HL-60 (cell line): ENCODE results near the gene DDAH2.

ENCODE experiments used
- DNase-seq, 2 experiments: peaks; one replicate each; pipeline ENCODE4 v3.0.0-alpha.2; 2010 to 2020; ENCODE audit warnings: low read depth in 1 of 2, low spot score in 1 of 2
- H3K27ac ChIP-seq: fragments of 250-450 bp; sonication (Bioruptor Pico); replicated peaks from 2 replicates; pipeline ENCODE4 v1.5.1; 2020; ENCODE audit warnings: mild to moderate bottlenecking, moderate library complexity
- H3K27me3 ChIP-seq: fragments of 250-450 bp; sonication (Bioruptor Pico); 2 replicates; pipeline ENCODE4 v1.5.1; 2021; ENCODE audit warnings: mild to moderate bottlenecking, moderate library complexity; ENCODE audit not compliant: insufficient read depth, poor library complexity, severe bottlenecking
- H3K4me3 ChIP-seq: replicated peaks from 2 replicates; pipeline ENCODE4 v1.5.1; 2011; ENCODE audit warnings: mild to moderate bottlenecking, control low read depth, low read length; ENCODE audit not compliant: insufficient read depth
- GABPA ChIP-seq: IDR thresholded peaks from 2 replicates; pipeline ENCODE4 v1.6.1; 2012; ENCODE audit warnings: low read depth
- POLR2AphosphoS5 ChIP-seq: IDR thresholded peaks from 2 replicates; pipeline ENCODE4 v1.6.1; 2012; ENCODE audit warnings: low read depth
- SPI1 ChIP-seq: IDR thresholded peaks from 2 replicates; pipeline ENCODE4 v1.6.1; 2012; ENCODE audit warnings: low read depth, mild to moderate bottlenecking, borderline replicate concordance
- TF ChIP-seq, protein P1 (sequence below): IDR thresholded peaks from 2 replicates; pipeline ENCODE4 v1.6.1; 2012; ENCODE audit warnings: low read depth; ENCODE audit not compliant: insufficient replicate concordance
- TF ChIP-seq, protein P2 (sequence below): IDR thresholded peaks from one replicate; pipeline ENCODE4 v1.5.1; 2011; ENCODE audit warnings: low read length, control low read depth, inconsistent platforms; ENCODE audit not compliant: insufficient read depth

Gene DDAH2

DNA sequence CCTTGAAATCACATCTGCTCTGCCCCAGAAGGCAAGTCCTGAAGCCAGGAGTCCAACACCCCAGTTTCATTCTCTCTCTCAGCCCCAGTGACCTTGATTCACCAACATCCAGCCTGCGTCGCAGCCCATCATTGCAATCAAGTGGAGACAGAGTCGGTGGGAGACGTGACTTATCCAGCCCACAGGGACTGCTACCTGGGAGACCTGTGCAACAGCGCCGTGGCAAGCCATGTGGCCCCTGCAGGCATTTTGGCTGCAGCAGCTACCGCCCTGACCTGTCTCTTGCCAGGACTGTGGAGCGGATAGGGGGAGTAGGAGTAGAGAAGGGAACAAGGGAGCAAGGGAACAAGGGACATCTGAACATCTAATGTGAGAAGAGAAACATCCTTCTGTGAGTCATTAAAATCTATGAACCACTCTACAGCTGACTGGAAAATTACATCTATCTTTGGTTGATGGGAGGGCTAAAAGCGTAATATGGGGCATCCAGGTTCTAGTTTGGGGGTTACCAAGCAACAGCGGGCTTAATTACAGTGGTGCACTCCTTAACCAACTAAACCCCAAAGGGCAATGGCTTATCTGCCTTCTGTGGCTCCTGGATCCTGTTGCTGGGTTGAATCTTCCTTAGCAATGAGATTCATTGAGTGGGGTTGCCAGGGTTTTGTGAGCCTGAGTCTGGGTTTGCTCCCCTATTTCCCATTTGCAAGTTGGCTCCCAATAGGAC lies 11.4 kb downstream of the DDAH2 start:
- DNase-seq, result no peak
- H3K4me3 ChIP-seq, result no peak overlapping the region
- TF ChIP-seq, protein P1, sequence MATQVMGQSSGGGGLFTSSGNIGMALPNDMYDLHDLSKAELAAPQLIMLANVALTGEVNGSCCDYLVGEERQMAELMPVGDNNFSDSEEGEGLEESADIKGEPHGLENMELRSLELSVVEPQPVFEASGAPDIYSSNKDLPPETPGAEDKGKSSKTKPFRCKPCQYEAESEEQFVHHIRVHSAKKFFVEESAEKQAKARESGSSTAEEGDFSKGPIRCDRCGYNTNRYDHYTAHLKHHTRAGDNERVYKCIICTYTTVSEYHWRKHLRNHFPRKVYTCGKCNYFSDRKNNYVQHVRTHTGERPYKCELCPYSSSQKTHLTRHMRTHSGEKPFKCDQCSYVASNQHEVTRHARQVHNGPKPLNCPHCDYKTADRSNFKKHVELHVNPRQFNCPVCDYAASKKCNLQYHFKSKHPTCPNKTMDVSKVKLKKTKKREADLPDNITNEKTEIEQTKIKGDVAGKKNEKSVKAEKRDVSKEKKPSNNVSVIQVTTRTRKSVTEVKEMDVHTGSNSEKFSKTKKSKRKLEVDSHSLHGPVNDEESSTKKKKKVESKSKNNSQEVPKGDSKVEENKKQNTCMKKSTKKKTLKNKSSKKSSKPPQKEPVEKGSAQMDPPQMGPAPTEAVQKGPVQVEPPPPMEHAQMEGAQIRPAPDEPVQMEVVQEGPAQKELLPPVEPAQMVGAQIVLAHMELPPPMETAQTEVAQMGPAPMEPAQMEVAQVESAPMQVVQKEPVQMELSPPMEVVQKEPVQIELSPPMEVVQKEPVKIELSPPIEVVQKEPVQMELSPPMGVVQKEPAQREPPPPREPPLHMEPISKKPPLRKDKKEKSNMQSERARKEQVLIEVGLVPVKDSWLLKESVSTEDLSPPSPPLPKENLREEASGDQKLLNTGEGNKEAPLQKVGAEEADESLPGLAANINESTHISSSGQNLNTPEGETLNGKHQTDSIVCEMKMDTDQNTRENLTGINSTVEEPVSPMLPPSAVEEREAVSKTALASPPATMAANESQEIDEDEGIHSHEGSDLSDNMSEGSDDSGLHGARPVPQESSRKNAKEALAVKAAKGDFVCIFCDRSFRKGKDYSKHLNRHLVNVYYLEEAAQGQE, result no peak
- TF ChIP-seq SPI1 (no peak), POLR2AphosphoS5 (no peak), GABPA (no peak)
- TF ChIP-seq, protein P2, sequence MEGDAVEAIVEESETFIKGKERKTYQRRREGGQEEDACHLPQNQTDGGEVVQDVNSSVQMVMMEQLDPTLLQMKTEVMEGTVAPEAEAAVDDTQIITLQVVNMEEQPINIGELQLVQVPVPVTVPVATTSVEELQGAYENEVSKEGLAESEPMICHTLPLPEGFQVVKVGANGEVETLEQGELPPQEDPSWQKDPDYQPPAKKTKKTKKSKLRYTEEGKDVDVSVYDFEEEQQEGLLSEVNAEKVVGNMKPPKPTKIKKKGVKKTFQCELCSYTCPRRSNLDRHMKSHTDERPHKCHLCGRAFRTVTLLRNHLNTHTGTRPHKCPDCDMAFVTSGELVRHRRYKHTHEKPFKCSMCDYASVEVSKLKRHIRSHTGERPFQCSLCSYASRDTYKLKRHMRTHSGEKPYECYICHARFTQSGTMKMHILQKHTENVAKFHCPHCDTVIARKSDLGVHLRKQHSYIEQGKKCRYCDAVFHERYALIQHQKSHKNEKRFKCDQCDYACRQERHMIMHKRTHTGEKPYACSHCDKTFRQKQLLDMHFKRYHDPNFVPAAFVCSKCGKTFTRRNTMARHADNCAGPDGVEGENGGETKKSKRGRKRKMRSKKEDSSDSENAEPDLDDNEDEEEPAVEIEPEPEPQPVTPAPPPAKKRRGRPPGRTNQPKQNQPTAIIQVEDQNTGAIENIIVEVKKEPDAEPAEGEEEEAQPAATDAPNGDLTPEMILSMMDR, result no peak
- H3K27ac ChIP-seq, result no peak overlapping the region
- no peaks in the 10 kb centered on the region for H3K27me3 ChIP-seq

DNA sequence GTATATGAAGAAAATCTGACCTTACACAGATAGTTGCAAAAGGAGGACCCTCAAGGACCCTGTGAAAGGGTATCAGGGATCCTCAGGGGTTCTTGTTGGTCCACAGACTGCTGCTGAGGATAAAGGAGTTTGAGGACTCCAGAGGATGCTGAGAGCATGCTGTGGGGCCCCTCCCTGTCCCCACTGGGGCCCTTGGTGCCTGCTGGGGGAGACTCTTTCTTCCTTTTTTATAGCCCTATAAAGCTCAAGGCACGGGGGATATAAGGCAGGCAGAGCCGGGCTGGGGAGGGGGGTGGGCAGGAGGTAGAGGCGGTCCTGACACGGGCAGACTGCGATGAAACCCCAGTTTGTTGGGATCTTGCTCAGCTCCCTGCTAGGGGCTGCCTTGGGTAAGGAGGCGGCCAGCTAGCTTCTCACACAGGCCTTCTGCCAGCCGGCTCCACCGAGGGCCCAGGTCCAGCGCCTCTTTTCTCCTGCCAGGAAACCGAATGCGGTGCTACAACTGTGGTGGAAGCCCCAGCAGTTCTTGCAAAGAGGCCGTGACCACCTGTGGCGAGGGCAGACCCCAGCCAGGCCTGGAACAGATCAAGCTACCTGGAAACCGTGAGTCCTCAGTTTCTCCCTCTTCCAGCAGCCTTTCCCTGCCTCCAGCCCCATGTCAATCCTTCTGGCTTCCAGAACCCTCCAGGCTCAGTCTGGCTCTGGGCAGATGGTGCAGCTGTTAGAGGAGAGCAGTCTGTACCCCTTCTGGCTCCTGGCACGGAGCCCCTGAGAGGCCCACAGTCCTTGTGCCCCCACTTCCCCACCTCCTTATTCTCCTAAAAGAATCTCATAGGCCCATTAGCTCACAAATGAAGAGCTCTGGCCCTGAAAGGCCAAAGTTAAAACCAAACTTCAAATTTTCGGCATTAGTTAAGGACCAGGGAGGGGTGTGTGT lies 13.8 kb downstream of the DDAH2 start, which contains the start of gene LY6G6D:
LY6G6D (plus strand) TSS at position 327 of the 937 bp plus-strand sequence; CDS start at position 335, 8 bp downstream.
- Histone ChIP-seq H3K27me3 (no peaks in the 10 kb centered on the region), H3K27ac (no peak within 1 kb of the TSS), H3K4me3 (no peak within 1 kb of the TSS)
- TF ChIP-seq, protein P2, result no peak
- TF ChIP-seq POLR2AphosphoS5 (no peak), SPI1 (no peak), GABPA (no peak)
- TF ChIP-seq, protein P1, result no peak
- no peak for DNase-seq

DNA sequence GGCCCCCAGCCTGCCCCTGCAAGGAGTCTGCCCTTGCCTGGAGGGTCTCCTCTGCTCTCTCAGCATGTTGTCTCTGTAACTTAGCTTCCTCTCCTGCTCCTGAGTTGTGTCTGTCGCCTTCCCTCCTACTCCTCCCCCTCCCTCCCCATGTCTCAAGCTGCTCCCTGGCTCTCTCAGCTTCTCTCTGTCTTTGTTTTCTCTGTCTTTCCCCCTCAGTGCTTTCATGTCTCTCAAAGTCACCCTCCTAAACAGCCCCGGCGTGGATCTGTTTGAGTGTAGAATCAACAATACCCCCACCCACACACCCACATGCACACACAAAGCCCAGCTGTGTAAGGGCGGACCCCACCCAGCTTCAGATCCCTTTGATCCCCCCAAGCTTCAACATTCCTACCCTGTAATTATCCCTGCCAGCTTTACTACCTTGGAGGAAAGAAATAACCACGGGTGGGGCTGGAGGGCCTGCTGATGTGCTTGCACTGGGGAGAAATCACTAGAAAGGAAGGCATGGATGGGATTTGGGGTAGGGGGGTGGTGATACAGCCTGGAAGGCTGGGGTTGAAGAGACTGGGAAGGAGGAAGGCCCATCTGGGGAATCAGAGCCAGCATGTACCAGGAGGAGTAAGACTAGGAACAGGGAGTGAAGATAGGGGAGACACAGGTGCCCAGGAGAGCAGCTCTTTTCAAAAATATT lies 15.0 kb downstream of the DDAH2 start:
- TF ChIP-seq SPI1 (no peak), GABPA (no peak), POLR2AphosphoS5 (no peak)
- TF ChIP-seq, protein P2, result no peak
- TF ChIP-seq, protein P1, result no peak
- Histone ChIP-seq H3K27me3 (no peaks in the 10 kb centered on the region), H3K4me3 (no peak overlapping the region), H3K27ac (no peak overlapping the region)
- no peak for DNase-seq
